HG03460 (cell line): ENCODE measurements around the gene RSPRY1.
"Not testable (repeated sequence)": the region's sequence is repeated elsewhere in the genome, so short reads cannot be mapped to it uniquely, and the experiment has no call there.

Experiments
- ATAC-seq: cut with Tn5 transposase; IDR thresholded peaks from one replicate; pipeline ENCODE4 v1.9.1; 2021; ENCODE audit not compliant: unreplicated experiment

The RSPRY1 gene

GRCh38 chr16:57252148-57252721, 66.1 kb downstream of the RSPRY1 start:
- no peak for ATAC-seq

GRCh38 chr16:57253466-57253865, 67.3 kb downstream of the RSPRY1 start:
- no peak for ATAC-seq

- ATAC-seq: no peak
Measured at GRCh38 chr16:57255686-57256415, 69.7 kb downstream of the RSPRY1 start.

GRCh38 chr16:57256601-57257395, 70.7 kb downstream of the RSPRY1 start:
- no peak for ATAC-seq

GRCh38 chr16:57257455-57258070, 71.4 kb downstream of the RSPRY1 start:
- ATAC-seq: no peak

GRCh38 chr16:57258226-57258909, 72.2 kb downstream of the RSPRY1 start:
- no peak for ATAC-seq

- no peak for ATAC-seq
Measured at GRCh38 chr16:57258910-57259475, 72.9 kb downstream of the RSPRY1 start.

- ATAC-seq: no peak
Measured at GRCh38 chr16:57260294-57260929, 74.3 kb downstream of the RSPRY1 start.

- no peak for ATAC-seq
Measured at GRCh38 chr16:57261806-57262205, 75.7 kb downstream of the RSPRY1 start.

GRCh38 chr16:57262841-57263540, 76.9 kb downstream of the RSPRY1 start:
- ATAC-seq: no peak

- ATAC-seq: no peak
Measured at GRCh38 chr16:57263541-57264351, 77.6 kb downstream of the RSPRY1 start.

GRCh38 chr16:57264381-57264780, 78.3 kb downstream of the RSPRY1 start:
- ATAC-seq: no peak

GRCh38 chr16:57264950-57265371, 78.8 kb downstream of the RSPRY1 start:
- no peak for ATAC-seq

GRCh38 chr16:57265850-57266530, 79.9 kb downstream of the RSPRY1 start:
- no peak for ATAC-seq

- ATAC-seq: no peak
Measured at GRCh38 chr16:57266531-57267260, 80.6 kb downstream of the RSPRY1 start.

- ATAC-seq: not testable (repeated sequence)
Measured at GRCh38 chr16:57267343-57267742, 81.2 kb downstream of the RSPRY1 start.
